A549 (cell line): ENCODE measurements around the gene CDHR2. TPM values are rescaled to one million over a fixed set of nuclear protein-coding genes. Genes with fewer than 3 reads are reported as not detected.

Experiments used
- ATAC-seq, 2 experiments: fragments of 200-7000 bp in 1 of 2; fragments of >200 bp in 1 of 2; cut with Nextera tagmentation in 1 of 2; cut with Tn5 transposase in 1 of 2; 3 replicates each; pipeline versions ENCODE4 v1.8.0 to v1.9.1; 2018 to 2020; ENCODE audit warnings: mild to moderate bottlenecking in 1 of 2, moderate library complexity in 1 of 2
- CTCF ChIA-PET: fragments of 300-600 bp; sonication (Branson Sonifier 250); formaldehyde crosslinking; extraction: SDS; loops from one replicate; lab custom pipeline; 2021; ENCODE audit warnings: antibody characterized with exemption, inconsistent platforms; lab: Yijun Ruan, JAX
- POLR2A ChIA-PET: fragments of 350-600 bp; formaldehyde crosslinking; extraction: SDS; loops from one replicate; lab custom pipeline; 2021; ENCODE audit warnings: antibody characterized with exemption, inconsistent platforms; lab: Yijun Ruan, JAX
- DNase-seq, 2 experiments: peaks; one replicate each; pipeline versions ENCODE4 v3.0.0 to v3.0.0-alpha.2; 2011 to 2016; ENCODE audit warnings: low read depth in 1 of 2, low spot score in 1 of 2
- FAIRE-seq: peaks from 2 replicates; lab custom pipeline; 2011; peaks lifted over from hg19 to GRCh38; lab: Jason Lieb, UNC
- H3K27ac ChIP-seq, 2 experiments: fragments of >200 bp; sonication (Bioruptor Twin); formaldehyde crosslinking; 3 replicates each; pipeline ENCODE4 v1.5.1; 2016 to 2017
- H3K4me1 ChIP-seq: fragments of >200 bp; sonication (Bioruptor Twin); formaldehyde crosslinking; 3 replicates; pipeline ENCODE4 v1.6.1; 2016
- H3K4me2 ChIP-seq: fragments of >200 bp; sonication (Bioruptor Twin); formaldehyde crosslinking; 3 replicates; pipeline ENCODE4 v1.6.1; 2016
- H3K4me3 ChIP-seq: fragments of >200 bp; sonication (Bioruptor Twin); formaldehyde crosslinking; 3 replicates; pipeline ENCODE4 v1.5.1; 2016
- H3K9me3 ChIP-seq: fragments of >200 bp; sonication (Bioruptor Twin); formaldehyde crosslinking; 3 replicates; pipeline ENCODE4 v1.6.1; 2016
- CBX8 ChIP-seq: fragments of 200-600 bp; sonication (generic); IDR thresholded peaks from 2 replicates; pipeline ENCODE4 v1.6.1; 2016
- CTCF ChIP-seq: fragments of >200 bp; sonication (Bioruptor Twin); formaldehyde crosslinking; IDR thresholded peaks from 3 replicates; pipeline ENCODE4 v1.5.1; 2016
- ELK1 ChIP-seq: fragments of 150-350 bp; IDR thresholded peaks from 2 replicates; pipeline ENCODE4 v1.6.1; 2014; ENCODE audit warnings: low read depth, mild to moderate bottlenecking, low read length
- FOSB ChIP-seq: fragments of 250-450 bp; sonication (Bioruptor Pico); IDR thresholded peaks from 2 replicates; pipeline ENCODE4 v1.5.0; 2020; ENCODE audit warnings: mild to moderate bottlenecking, moderate library complexity
- FOSL2 ChIP-seq, 2 experiments: fragments of 450-650 bp in 1 of 2; fragments of >200 bp in 1 of 2; sonication (Bioruptor Twin) in 1 of 2; formaldehyde crosslinking; IDR thresholded peaks; 2 replicates each; pipeline versions ENCODE4 v1.5.0 to v1.6.1; 2016 to 2020; ENCODE audit warnings: mild to moderate bottlenecking in 1 of 2, moderate library complexity in 1 of 2
- FOXS1 ChIP-seq: fragments of 250-450 bp; sonication (Bioruptor Pico); IDR thresholded peaks from 2 replicates; pipeline ENCODE4 v1.5.0; 2020; ENCODE audit warnings: mild to moderate bottlenecking, moderate library complexity
- HDAC2 ChIP-seq: fragments of 200-600 bp; sonication (generic); IDR thresholded peaks from 2 replicates; pipeline ENCODE4 v1.6.1; 2016
- HEYL ChIP-seq: fragments of 250-450 bp; sonication (Bioruptor Pico); IDR thresholded peaks from 2 replicates; pipeline ENCODE4 v1.8.0; 2021; ENCODE audit warnings: mild to moderate bottlenecking, moderate library complexity
- HOXB5 ChIP-seq: fragments of 250-450 bp; sonication (Bioruptor Pico); IDR thresholded peaks from 2 replicates; pipeline ENCODE4 v1.5.0; 2020; ENCODE audit warnings: mild to moderate bottlenecking, moderate library complexity
- JUNB ChIP-seq: fragments of >200 bp; sonication (Bioruptor Twin); formaldehyde crosslinking; IDR thresholded peaks from 2 replicates; pipeline ENCODE4 v1.6.1; 2016
- KDM5A ChIP-seq: fragments of 200-600 bp; sonication (generic); IDR thresholded peaks from 2 replicates; pipeline ENCODE4 v1.6.1; 2016; ENCODE audit warnings: antibody characterized with exemption, mild to moderate bottlenecking
- MAFK ChIP-seq: fragments of 450-650 bp; IDR thresholded peaks from 2 replicates; pipeline ENCODE4 v1.6.1; 2014; ENCODE audit not compliant: partially characterized antibody
- MYC ChIP-seq: IDR thresholded peaks from 2 replicates; pipeline ENCODE4 v1.6.1; 2012; ENCODE audit warnings: mild to moderate bottlenecking, inconsistent platforms, low read length, improper control_type of control experiment, borderline replicate concordance
- NFE2L2 ChIP-seq: fragments of 150-350 bp; conservative IDR thresholded peaks from 2 replicates; pipeline ENCODE4 v1.6.1; 2014; ENCODE audit warnings: low read length
- NPAS2 ChIP-seq: fragments of 250-450 bp; sonication (Bioruptor Pico); IDR thresholded peaks from 2 replicates; pipeline ENCODE4 v1.8.0; 2022; ENCODE audit warnings: mild to moderate bottlenecking, moderate library complexity, borderline replicate concordance
- PHF8 ChIP-seq: fragments of 200-600 bp; sonication (generic); IDR thresholded peaks from 2 replicates; pipeline ENCODE4 v1.6.1; 2016; ENCODE audit warnings: low read depth, mild to moderate bottlenecking, antibody characterized with exemption, moderate library complexity, borderline replicate concordance
- REST ChIP-seq: fragments of 200-600 bp; sonication (generic); IDR thresholded peaks from 2 replicates; pipeline ENCODE4 v1.6.1; 2016; ENCODE audit warnings: antibody characterized with exemption, mild to moderate bottlenecking, moderate library complexity
- TP53 ChIP-seq: fragments of 250-450 bp; sonication (Bioruptor Pico); IDR thresholded peaks from 2 replicates; pipeline ENCODE4 v1.5.0; 2021; ENCODE audit warnings: mild to moderate bottlenecking, moderate library complexity
- USF2 ChIP-seq: fragments of 450-650 bp; IDR thresholded peaks from 2 replicates; pipeline ENCODE4 v1.6.1; 2014; ENCODE audit warnings: antibody characterized with exemption
- ZSCAN20 ChIP-seq: fragments of 250-450 bp; sonication (Bioruptor Pico); IDR thresholded peaks from 2 replicates; pipeline ENCODE4 v1.8.0; 2022; ENCODE audit warnings: mild to moderate bottlenecking, moderate library complexity
- WGBS: methylation state at CpG from one replicate; pipeline ENCODE4 v1.1.6; 2017; ENCODE audit errors: missing lambda C conversion rate; 5-methylcytosine and 5-hydroxymethylcytosine counted together
- polyA plus RNA-seq, 4 experiments: library from polyadenylated mRNA; depleted of rRNA in 3 of 4; stranded (reverse); fragments of >200 nt; fragmentation: RNase III in 1 of 4; extraction: RNeasy Plus Mini Kit Qiagen cat#74134 plus additional on column Dnase treatment in 1 of 4; gene quantifications; 2 replicates in 3 of 4; 3 replicates in 1 of 4; pipeline ENCODE4 v1.2.3, GENCODE V29; 2011 to 2017

CDHR2 gene
- polyA plus RNA-seq, 2 of the 4 experiments (the other 2 are of a cell fraction) = 0.09 TPM; not detected in 1

GRCh38 chr5:176517053-176517661, 32.0 kb upstream of the CDHR2 start:
- Histone ChIP-seq H3K27ac (no peak overlapping the region), H3K4me1 (no peaks in the 10 kb centered on the region), H3K9me3 (no peaks in the 10 kb centered on the region), H3K4me2 (no peak overlapping the region), H3K4me3 (no peak overlapping the region)
- CTCF ChIA-PET = no interaction called here
- no peak for TF ChIP-seq MYC
- no peak for TF ChIP-seq TP53
- no peak for TF ChIP-seq ZSCAN20 (CRISPR knock-in tag)
- no peak for TF ChIP-seq USF2
- no peak for TF ChIP-seq HOXB5
- no peak for TF ChIP-seq HEYL (CRISPR knock-in tag)
- no peak for TF ChIP-seq HDAC2
- no peak for TF ChIP-seq REST
- TF ChIP-seq NPAS2 (CRISPR knock-in tag) = no peak
- TF ChIP-seq MAFK = no peak
- no peak for TF ChIP-seq FOXS1 (CRISPR knock-in tag)
- TF ChIP-seq CBX8 = no peak
- no peak for TF ChIP-seq FOSB (CRISPR knock-in tag)
- no peak for TF ChIP-seq CTCF
- TF ChIP-seq ELK1 = no peak
- no peak for TF ChIP-seq JUNB
- TF ChIP-seq PHF8 = no peak
- no peak for TF ChIP-seq KDM5A
- TF ChIP-seq FOSL2 (IDR thresholded peaks at IDR 0.05) = no peak
- TF ChIP-seq FOSL2 (CRISPR knock-in tag; IDR thresholded peaks at IDR 0.05) = no peak
- no peak for TF ChIP-seq NFE2L2
- POLR2A ChIA-PET = no interaction called here
- WGBS = 78% methylated on average over 7 of the region's 7 CpGs
- DNase-seq (no peak), FAIRE-seq (no peak), ATAC-seq (no peak)
